WI38 (cell line): Measurements from ENCODE around the gene PLA2G12A.

ENCODE experiments used
- H3K4me3 ChIP-seq: 2 replicates; pipeline ENCODE4 v1.5.1; 2011; ENCODE audit warnings: low read depth, mild to moderate bottlenecking, control low read depth, low read length
- TF ChIP-seq, protein P1 (sequence below): IDR thresholded peaks from 2 replicates; pipeline ENCODE4 v1.5.1; 2012; ENCODE audit warnings: low read depth, mild to moderate bottlenecking, control low read depth, low read length

The PLA2G12A gene

DNA sequence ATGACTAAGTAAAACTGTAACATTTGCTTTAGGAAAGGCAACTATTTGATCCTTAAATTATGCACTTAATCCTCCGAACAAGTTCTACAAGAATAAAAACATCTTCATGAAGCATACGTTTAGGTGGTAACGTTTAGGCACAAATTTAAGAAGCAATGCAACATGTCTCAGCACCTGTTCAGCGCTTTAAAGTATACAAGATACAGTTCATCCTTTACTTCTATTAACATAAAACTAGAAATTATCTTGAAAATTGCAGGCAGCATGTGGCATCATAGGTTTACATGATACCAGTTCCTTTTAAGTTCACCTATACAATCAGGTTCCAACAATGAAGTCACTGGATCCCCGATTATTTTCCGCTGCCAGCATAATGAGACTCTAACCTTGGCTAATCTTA, 1.5 kb downstream of the PLA2G12A start:
- H3K4me3 ChIP-seq, result peak overlapping the region; percentile 90
- TF ChIP-seq, protein P1, sequence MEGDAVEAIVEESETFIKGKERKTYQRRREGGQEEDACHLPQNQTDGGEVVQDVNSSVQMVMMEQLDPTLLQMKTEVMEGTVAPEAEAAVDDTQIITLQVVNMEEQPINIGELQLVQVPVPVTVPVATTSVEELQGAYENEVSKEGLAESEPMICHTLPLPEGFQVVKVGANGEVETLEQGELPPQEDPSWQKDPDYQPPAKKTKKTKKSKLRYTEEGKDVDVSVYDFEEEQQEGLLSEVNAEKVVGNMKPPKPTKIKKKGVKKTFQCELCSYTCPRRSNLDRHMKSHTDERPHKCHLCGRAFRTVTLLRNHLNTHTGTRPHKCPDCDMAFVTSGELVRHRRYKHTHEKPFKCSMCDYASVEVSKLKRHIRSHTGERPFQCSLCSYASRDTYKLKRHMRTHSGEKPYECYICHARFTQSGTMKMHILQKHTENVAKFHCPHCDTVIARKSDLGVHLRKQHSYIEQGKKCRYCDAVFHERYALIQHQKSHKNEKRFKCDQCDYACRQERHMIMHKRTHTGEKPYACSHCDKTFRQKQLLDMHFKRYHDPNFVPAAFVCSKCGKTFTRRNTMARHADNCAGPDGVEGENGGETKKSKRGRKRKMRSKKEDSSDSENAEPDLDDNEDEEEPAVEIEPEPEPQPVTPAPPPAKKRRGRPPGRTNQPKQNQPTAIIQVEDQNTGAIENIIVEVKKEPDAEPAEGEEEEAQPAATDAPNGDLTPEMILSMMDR, result no peak

DNA sequence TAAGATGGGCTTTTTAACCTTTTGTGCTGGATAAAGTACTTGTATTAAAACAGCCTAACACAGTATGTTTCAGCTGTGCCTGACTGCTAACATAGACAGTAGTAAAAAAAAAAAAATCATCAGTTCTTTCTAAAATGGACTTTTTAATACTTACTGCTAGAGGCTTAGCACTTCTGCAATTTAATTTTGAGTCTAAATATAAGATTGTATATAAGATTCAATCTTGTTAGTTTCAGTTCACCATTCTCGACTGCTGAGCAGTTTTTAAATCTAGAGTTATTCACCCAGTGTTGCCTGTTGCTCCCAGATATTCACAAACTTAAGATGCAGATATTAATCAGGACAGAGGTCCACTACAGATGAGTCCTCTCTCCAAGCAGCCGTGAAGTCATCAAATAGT, 6.8 kb downstream of the PLA2G12A start:
- TF ChIP-seq, protein P1, result no peak
- H3K4me3 ChIP-seq, result no peak overlapping the region

DNA sequence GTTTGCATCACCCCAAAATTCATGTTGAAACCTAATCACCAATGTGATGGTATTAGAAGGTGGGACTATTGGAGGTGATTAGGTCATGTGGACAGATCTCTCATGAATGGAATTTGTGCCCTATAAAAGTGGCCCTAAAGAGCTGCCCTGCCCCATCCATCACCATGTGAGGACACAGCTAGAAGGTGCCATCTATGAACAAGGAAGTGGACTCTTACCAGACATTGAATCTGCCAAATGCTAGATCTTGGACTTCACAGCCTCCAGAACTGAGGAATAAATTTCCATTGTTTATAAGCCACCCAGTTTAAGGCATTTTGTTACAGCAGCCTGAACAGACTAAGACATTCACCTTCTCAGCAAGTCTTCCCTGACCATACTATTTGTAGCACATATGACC, 7.5 kb downstream of the PLA2G12A start:
- TF ChIP-seq, protein P1, result no peak
- no peak overlapping the region for H3K4me3 ChIP-seq

DNA sequence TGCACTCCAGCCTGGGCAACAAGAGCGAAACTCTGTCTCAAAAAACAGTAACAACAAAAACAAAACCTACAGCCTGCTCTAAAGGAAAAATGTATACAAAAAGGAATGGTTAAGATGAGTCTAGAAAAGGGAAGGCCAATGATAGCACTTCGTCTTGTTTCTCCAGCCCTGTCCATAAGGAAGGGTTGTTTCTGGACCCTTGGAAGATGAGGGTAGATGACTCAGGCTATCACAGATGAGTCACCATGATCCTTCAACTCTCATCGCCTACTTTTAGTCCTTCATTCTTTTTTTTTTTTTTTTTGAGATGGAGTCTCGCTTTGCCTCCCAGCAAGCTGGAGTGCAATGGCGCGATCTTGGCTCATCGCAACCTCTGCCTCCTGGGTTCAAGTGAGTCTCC, 8.8 kb downstream of the PLA2G12A start:
- no peak overlapping the region for H3K4me3 ChIP-seq
- TF ChIP-seq, protein P1, result no peak

DNA sequence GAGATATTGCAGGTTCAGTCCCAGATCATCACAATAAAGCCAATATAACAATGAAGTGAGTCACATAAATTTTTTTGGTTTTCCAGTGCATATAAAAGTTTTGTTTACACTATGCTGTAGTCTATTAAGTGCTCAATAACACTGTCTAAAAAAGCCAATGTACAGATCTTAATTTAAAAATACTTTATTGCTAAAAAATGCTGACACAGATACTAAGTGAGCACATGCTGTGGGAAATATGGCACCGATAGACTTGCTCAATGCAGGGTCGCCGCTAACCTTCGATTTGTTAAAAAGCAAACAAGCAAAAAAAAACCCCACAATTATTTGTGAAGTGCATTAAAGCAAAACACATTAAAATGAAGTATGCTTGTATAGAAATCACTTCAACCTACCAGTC, 10.3 kb downstream of the PLA2G12A start:
- TF ChIP-seq, protein P1, result no peak
- no peak overlapping the region for H3K4me3 ChIP-seq

DNA sequence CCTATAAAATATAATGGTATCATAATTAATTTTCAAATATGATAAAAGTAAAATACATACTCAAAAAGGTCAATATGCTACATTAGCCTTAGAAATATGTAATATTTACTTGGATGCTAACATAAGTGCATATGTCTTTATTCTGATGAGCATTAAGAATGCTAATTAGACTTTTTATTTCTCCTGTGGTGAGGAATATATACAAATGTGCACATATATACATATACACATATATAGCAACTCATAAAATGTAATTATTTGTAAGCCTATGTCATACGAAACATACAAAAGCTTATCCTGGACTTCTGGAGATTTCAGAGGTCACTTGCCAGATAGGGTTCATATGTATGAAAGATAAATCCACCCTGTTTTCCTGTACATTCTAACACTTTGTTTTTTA, 11.1 kb downstream of the PLA2G12A start:
- no peak overlapping the region for H3K4me3 ChIP-seq
- TF ChIP-seq, protein P1, result no peak

DNA sequence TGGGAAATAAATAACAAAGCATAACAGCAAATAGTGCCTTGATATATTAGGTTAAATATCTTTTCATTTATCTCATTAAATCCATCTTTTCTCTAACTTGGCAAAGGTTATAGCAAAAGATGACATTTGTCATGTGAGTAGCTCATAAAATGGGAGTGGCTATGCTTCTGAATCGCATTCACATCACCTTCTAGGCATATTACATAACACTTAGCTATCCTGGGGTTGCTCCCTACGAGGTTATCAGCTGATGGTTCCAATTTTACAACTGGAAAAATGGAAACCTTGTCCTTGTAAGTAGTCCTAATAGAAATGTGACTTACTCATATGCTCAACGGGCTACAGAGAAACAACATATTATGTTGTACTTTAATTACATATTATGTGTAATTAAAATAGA, 16.4 kb downstream of the PLA2G12A start:
- no peak overlapping the region for H3K4me3 ChIP-seq

More for the DNA sequence above, 16.4 kb downstream of the PLA2G12A start:
- TF ChIP-seq, protein P1, result no peak
